GM19351 (cell line): ENCODE measurements around the gene ARSJ.
"Not testable (repeated sequence)": the region's sequence is repeated elsewhere in the genome, so short reads cannot be mapped to it uniquely, and the experiment has no call there.

Source experiments
- ATAC-seq: cut with Tn5 transposase; IDR thresholded peaks from one replicate; pipeline ENCODE4 v1.9.1; 2021; ENCODE audit warnings: mild to moderate bottlenecking, moderate library complexity; ENCODE audit not compliant: unreplicated experiment

The ARSJ gene

GRCh38 chr4:113959539-113959937 is 19.9 kb downstream of the ARSJ start:
- no peak for ATAC-seq

- ATAC-seq = peak; percentile 52
Observed at GRCh38 chr4:113958766-113959538, 20.5 kb downstream of the ARSJ start.

- no peak for ATAC-seq
Observed at GRCh38 chr4:113957956-113958355, 21.5 kb downstream of the ARSJ start.

GRCh38 chr4:113955948-113956347 is 23.5 kb downstream of the ARSJ start:
- ATAC-seq = no peak

- no peak for ATAC-seq
Observed at GRCh38 chr4:113955411-113955810, 24.0 kb downstream of the ARSJ start.

- no peak for ATAC-seq
Observed at GRCh38 chr4:113953888-113954287, 25.6 kb downstream of the ARSJ start.

GRCh38 chr4:113952452-113953029 is 26.9 kb downstream of the ARSJ start:
- ATAC-seq = peak; percentile 90

GRCh38 chr4:113951263-113951662 is 28.2 kb downstream of the ARSJ start:
- ATAC-seq = no peak

- no peak for ATAC-seq
Observed at GRCh38 chr4:113950207-113950606, 29.2 kb downstream of the ARSJ start.

GRCh38 chr4:113947484-113947883 is 32.0 kb downstream of the ARSJ start:
- ATAC-seq = no peak

- no peak for ATAC-seq
Observed at GRCh38 chr4:113945906-113946305, 33.5 kb downstream of the ARSJ start.

- ATAC-seq = no peak
Observed at GRCh38 chr4:113943863-113944262, 35.6 kb downstream of the ARSJ start.

- no peak for ATAC-seq
Observed at GRCh38 chr4:113943085-113943484, 36.4 kb downstream of the ARSJ start.

GRCh38 chr4:113941836-113942235 is 37.6 kb downstream of the ARSJ start:
- ATAC-seq = no peak

- not testable (repeated sequence) for ATAC-seq
Observed at GRCh38 chr4:113940103-113940502, 39.3 kb downstream of the ARSJ start.

- ATAC-seq = no peak
Observed at GRCh38 chr4:113935190-113935589, 44.3 kb downstream of the ARSJ start.

GRCh38 chr4:113924706-113925105 is 54.7 kb downstream of the ARSJ start:
- ATAC-seq = not testable (repeated sequence)

- ATAC-seq = no peak
Observed at GRCh38 chr4:113921089-113921794, 58.2 kb downstream of the ARSJ start.

GRCh38 chr4:113919611-113920010 is 59.8 kb downstream of the ARSJ start:
- no peak for ATAC-seq

GRCh38 chr4:113919145-113919544 is 60.3 kb downstream of the ARSJ start:
- no peak for ATAC-seq

GRCh38 chr4:113908829-113909228 is 70.6 kb downstream of the ARSJ start:
- no peak for ATAC-seq

- ATAC-seq = no peak
Observed at GRCh38 chr4:113907559-113907958, 71.9 kb downstream of the ARSJ start.
